ENCODE measurements around the gene EXOC4. TPM values are rescaled to one million over a fixed set of nuclear protein-coding genes. Genes with fewer than 3 reads are reported as not detected.

The EXOC4 gene
- total and polyA plus RNA-seq, 12 donors, result 7.5 to 41.7 (median 34.6) TPM

- ATAC-seq (no peak), DNase-seq (no peak)
- no peaks in the 10 kb centered on the region for H3K27me3 ChIP-seq
- no peak overlapping the region for H3K27ac ChIP-seq
- H3K36me3 ChIP-seq, result no peaks in the 10 kb centered on the region
- no peaks in the 10 kb centered on the region for H3K4me1 ChIP-seq
- WGBS, 2 donors, result 49 to 69% methylated on average over 1 of the region's 1 CpG
- H3K9me3 ChIP-seq, result peaks cover 0 to 17% (median 7%) of the 10 kb centered on the region in 11 donors
- TF ChIP-seq CTCF (IDR thresholded peaks at IDR 0.05), result no peak
- intact Hi-C loops (cut with DNase I), result no loop called here
- H3K4me3 ChIP-seq, result no peak overlapping the region
Observed at GRCh38 chr7:133461421-133461820, 208.5 kb downstream of the EXOC4 start.

GRCh38 chr7:133475655-133476054, 222.8 kb downstream of the EXOC4 start:
- TF ChIP-seq CTCF (IDR thresholded peaks at IDR 0.05), result no peak
- Histone ChIP-seq H3K27me3 (no peaks in the 10 kb centered on the region), H3K9me3 (peaks cover 0 to 14% (median 0%) of the 10 kb centered on the region in 11 donors), H3K4me1 (no peaks in the 10 kb centered on the region), H3K27ac (no peak overlapping the region), H3K36me3 (peaks cover 0 to 33% (median 0%) of the 10 kb centered on the region in 9 donors), H3K4me3 (no peak overlapping the region)
- intact Hi-C loops (cut with DNase I), result no loop called here
- DNase-seq, result no peak
- ATAC-seq, result no peak

DNA sequence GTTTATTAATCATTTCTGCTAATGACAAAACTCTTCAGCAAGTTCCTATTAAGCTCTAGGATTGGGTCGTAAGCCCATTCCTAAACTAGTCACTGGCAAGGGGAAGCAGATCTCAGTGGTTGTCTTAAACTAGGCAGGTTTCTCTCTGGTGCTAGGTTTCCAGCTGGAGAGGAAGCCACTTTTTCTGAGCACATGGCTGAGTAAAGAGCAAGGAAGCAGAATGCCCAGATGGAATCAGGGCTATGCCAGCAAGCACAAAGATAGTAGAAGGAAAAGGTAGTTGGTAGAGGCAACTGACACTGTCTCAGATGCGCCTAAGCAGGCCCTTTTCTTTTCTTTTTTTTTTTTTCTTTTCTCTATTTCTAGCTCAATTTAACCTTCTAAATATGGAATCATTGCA, 224.9 kb downstream of the EXOC4 start:
- H3K36me3 ChIP-seq, result peaks cover 0 to 40% (median 0%) of the 10 kb centered on the region in 9 donors
- H3K4me3 ChIP-seq, result no peak overlapping the region
- no peak for DNase-seq
- H3K4me1 ChIP-seq, result peaks cover 0 to 7% (median 0%) of the 10 kb centered on the region in 9 donors
- no peak for TF ChIP-seq CTCF (IDR thresholded peaks at IDR 0.05)
- no peak overlapping the region for H3K27ac ChIP-seq
- peaks cover 0 to 11% (median 0%) of the 10 kb centered on the region in 11 donors for H3K9me3 ChIP-seq
- WGBS, 2 donors, result 91% methylated on average over 2 of the region's 2 CpGs
- intact Hi-C loops (cut with DNase I), result no loop called here
- no peaks in the 10 kb centered on the region for H3K27me3 ChIP-seq
- no peak for ATAC-seq

- no peaks in the 10 kb centered on the region for H3K27me3 ChIP-seq
- TF ChIP-seq CTCF (IDR thresholded peaks at IDR 0.05), result no peak
- ATAC-seq, result no peak
- peaks cover 0 to 2% (median 0%) of the 10 kb centered on the region in 11 donors for H3K9me3 ChIP-seq
- H3K4me1 ChIP-seq, result peaks cover 0 to 7% (median 0%) of the 10 kb centered on the region in 9 donors
- no peak overlapping the region for H3K4me3 ChIP-seq
- WGBS, 2 donors, result 59 to 65% methylated on average over 3 of the region's 3 CpGs
- intact Hi-C loops (cut with DNase I), result no loop called here
- peaks cover 0 to 40% (median 0%) of the 10 kb centered on the region in 9 donors for H3K36me3 ChIP-seq
- no peak overlapping the region for H3K27ac ChIP-seq
- no peak for DNase-seq
Observed at GRCh38 chr7:133478591-133479135, 225.8 kb downstream of the EXOC4 start.

Measured in heart right ventricle (tissue), 16 donors.